Loucy (cell line): Measurements from ENCODE around the gene HSBP1L1.

Experiments used
- EZH2phosphoT487 ChIP-seq: fragments of 200-600 bp; IDR thresholded peaks from 2 replicates; pipeline ENCODE4 v1.6.1; 2018; ENCODE audit warnings: antibody characterized with exemption, mild to moderate bottlenecking, moderate library complexity, borderline replicate concordance
- TF ChIP-seq, protein P1 (sequence below): fragments of 200-600 bp; sonication (generic); conservative IDR thresholded peaks from 2 replicates; pipeline ENCODE4 v1.5.1; 2014; ENCODE audit warnings: mild to moderate bottlenecking, antibody characterized with exemption, low read length

DNA sequence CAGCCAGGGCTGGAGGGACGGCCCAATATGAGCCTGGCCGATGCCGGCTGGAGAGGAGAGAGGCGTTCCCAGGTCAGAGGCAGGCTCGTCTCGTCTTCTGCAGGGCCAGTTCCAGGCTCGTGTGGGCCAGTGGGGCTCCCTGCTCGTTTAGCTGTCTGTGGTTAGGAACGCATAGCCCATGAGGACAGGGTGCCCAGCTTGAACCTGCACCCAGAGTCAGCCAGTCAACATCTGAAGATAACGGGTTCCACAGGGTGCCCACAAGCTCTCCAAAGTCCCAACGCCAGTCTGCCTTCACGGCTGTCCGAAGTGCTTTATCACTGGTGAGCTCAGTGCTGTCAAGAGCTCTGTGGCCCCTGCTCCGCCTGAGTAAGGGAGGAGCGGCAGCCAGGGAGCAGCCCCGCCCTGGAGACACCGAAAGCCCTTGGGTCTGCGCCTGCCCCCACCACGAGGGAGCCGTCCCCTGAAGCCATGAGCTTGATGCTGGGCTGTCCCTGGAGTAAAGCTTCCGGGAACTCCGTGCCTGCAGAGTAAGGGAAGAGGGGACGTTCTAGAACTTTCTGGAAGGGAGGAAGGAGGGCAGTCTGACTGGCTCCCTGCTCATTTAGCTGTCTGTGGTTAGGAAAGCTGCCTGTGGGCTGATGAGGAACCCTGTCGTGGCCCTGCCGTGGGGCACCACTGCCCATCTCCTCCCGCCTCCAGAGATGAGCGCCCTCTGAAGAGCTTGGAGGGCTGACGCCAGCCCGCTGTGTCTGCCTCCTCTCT is 2.7 kb upstream of the HSBP1L1 start:
- TF ChIP-seq EZH2phosphoT487: no peak
- TF ChIP-seq, protein P1, sequence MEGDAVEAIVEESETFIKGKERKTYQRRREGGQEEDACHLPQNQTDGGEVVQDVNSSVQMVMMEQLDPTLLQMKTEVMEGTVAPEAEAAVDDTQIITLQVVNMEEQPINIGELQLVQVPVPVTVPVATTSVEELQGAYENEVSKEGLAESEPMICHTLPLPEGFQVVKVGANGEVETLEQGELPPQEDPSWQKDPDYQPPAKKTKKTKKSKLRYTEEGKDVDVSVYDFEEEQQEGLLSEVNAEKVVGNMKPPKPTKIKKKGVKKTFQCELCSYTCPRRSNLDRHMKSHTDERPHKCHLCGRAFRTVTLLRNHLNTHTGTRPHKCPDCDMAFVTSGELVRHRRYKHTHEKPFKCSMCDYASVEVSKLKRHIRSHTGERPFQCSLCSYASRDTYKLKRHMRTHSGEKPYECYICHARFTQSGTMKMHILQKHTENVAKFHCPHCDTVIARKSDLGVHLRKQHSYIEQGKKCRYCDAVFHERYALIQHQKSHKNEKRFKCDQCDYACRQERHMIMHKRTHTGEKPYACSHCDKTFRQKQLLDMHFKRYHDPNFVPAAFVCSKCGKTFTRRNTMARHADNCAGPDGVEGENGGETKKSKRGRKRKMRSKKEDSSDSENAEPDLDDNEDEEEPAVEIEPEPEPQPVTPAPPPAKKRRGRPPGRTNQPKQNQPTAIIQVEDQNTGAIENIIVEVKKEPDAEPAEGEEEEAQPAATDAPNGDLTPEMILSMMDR: no peak
